UCSD-AML1 (cell line): Measurements from ENCODE around the gene SLAMF1.
"Not testable (repeated sequence)": the region's sequence is repeated elsewhere in the genome, so short reads cannot be mapped to it uniquely, and the experiment has no call there.

Source experiments
- DNase-seq: peaks from one replicate; lab custom pipeline; 2025; ENCODE audit not compliant: unreplicated experiment; lab: John Stamatoyannopoulos, UW

SLAMF1 gene

GRCh38 chr1:160607011-160607671 lies 39.7 kb downstream of the SLAMF1 start:
- DNase-seq, result no peak

- no peak for DNase-seq
Measured at GRCh38 chr1:160606611-160607010, 40.2 kb downstream of the SLAMF1 start.

GRCh38 chr1:160605792-160606479 lies 40.9 kb downstream of the SLAMF1 start:
- DNase-seq, result no peak

- no peak for DNase-seq
Measured at GRCh38 chr1:160605205-160605604, 41.6 kb downstream of the SLAMF1 start.

- no peak for DNase-seq
Measured at GRCh38 chr1:160597705-160598104, 49.1 kb downstream of the SLAMF1 start.

- DNase-seq, result no peak
Measured at GRCh38 chr1:160597051-160597450, 49.8 kb downstream of the SLAMF1 start.

GRCh38 chr1:160590488-160590887 lies 56.4 kb downstream of the SLAMF1 start:
- no peak for DNase-seq

GRCh38 chr1:160588468-160588867 lies 58.4 kb downstream of the SLAMF1 start:
- DNase-seq, result no peak

GRCh38 chr1:160584784-160585183 lies 62.1 kb downstream of the SLAMF1 start:
- DNase-seq, result no peak

- DNase-seq, result not testable (repeated sequence)
Measured at GRCh38 chr1:160582976-160583375, 63.9 kb downstream of the SLAMF1 start.

- DNase-seq, result no peak
Measured at GRCh38 chr1:160581961-160582360, 64.9 kb downstream of the SLAMF1 start.

- no peak for DNase-seq
Measured at GRCh38 chr1:160580221-160580812, 66.5 kb downstream of the SLAMF1 start.

- DNase-seq, result no peak
Measured at GRCh38 chr1:160579216-160579701, 67.6 kb downstream of the SLAMF1 start, which contains the start of gene CD84. Gene CD84 (minus strand): TSS chr1:160579496. CDS start chr1:160579437, 59 bp downstream.

GRCh38 chr1:160578525-160579191 lies 68.2 kb downstream of the SLAMF1 start:
- DNase-seq, result no peak

GRCh38 chr1:160578175-160578524 lies 68.7 kb downstream of the SLAMF1 start:
- no peak for DNase-seq

- DNase-seq, result no peak
Measured at GRCh38 chr1:160577671-160578070, 69.2 kb downstream of the SLAMF1 start.

- no peak for DNase-seq
Measured at GRCh38 chr1:160576884-160577283, 70.0 kb downstream of the SLAMF1 start.

GRCh38 chr1:160576390-160576789 lies 70.5 kb downstream of the SLAMF1 start:
- no peak for DNase-seq

GRCh38 chr1:160575112-160575664 lies 71.7 kb downstream of the SLAMF1 start:
- DNase-seq, result peak; percentile 58

GRCh38 chr1:160570840-160571239 lies 76.0 kb downstream of the SLAMF1 start:
- no peak for DNase-seq

GRCh38 chr1:160569806-160570205 lies 77.0 kb downstream of the SLAMF1 start:
- no peak for DNase-seq
